Ishikawa (cell line): ENCODE results near the gene CTNNA3.

Experiments
- CEBPB ChIP-seq: IDR thresholded peaks from 2 replicates; pipeline ENCODE4 v1.6.1; 2012
- CREB1 ChIP-seq: IDR thresholded peaks from 2 replicates; pipeline ENCODE4 v1.6.1; 2012; ENCODE audit warnings: low read depth
- EGR1 ChIP-seq: IDR thresholded peaks from 2 replicates; pipeline ENCODE4 v1.6.1; 2012
- EP300 ChIP-seq: IDR thresholded peaks from 2 replicates; pipeline ENCODE4 v1.6.1; 2012; ENCODE audit warnings: borderline replicate concordance
- FOXM1 ChIP-seq: IDR thresholded peaks from 2 replicates; pipeline ENCODE4 v1.6.1; 2012; ENCODE audit warnings: low read depth, borderline replicate concordance
- NFIC ChIP-seq: IDR thresholded peaks from 2 replicates; pipeline ENCODE4 v1.6.1; 2012
- RAD21 ChIP-seq: IDR thresholded peaks from 2 replicates; pipeline ENCODE4 v1.6.1; 2012; ENCODE audit warnings: low read depth
- TAF1 ChIP-seq: IDR thresholded peaks from 2 replicates; pipeline ENCODE4 v1.6.1; 2012; ENCODE audit warnings: low read depth, mild to moderate bottlenecking
- TCF12 ChIP-seq: IDR thresholded peaks from 2 replicates; pipeline ENCODE4 v1.6.1; 2012; ENCODE audit warnings: low read depth
- TEAD4 ChIP-seq: IDR thresholded peaks from 2 replicates; pipeline ENCODE4 v1.6.1; 2012
- YY1 ChIP-seq: IDR thresholded peaks from 2 replicates; pipeline ENCODE4 v1.6.1; 2012; ENCODE audit warnings: low read depth
- ZBTB7A ChIP-seq: IDR thresholded peaks from 2 replicates; pipeline ENCODE4 v1.6.1; 2012; ENCODE audit warnings: low read depth
- TF ChIP-seq, protein P1 (sequence below): IDR thresholded peaks from 2 replicates; pipeline ENCODE4 v1.6.1; 2012; ENCODE audit warnings: low read depth, mild to moderate bottlenecking
- TF ChIP-seq, protein P2 (sequence below): IDR thresholded peaks from 2 replicates; pipeline ENCODE4 v1.6.1; 2012
- TF ChIP-seq, protein P3 (sequence below): IDR thresholded peaks from 2 replicates; pipeline ENCODE4 v1.6.1; 2012

The CTNNA3 gene

GRCh38 chr10:67086327-67087134 is 609.5 kb downstream of the CTNNA3 start:
- no peak for TF ChIP-seq NFIC
- no peak for TF ChIP-seq ZBTB7A
- TF ChIP-seq CEBPB = no peak
- TF ChIP-seq, protein P1, sequence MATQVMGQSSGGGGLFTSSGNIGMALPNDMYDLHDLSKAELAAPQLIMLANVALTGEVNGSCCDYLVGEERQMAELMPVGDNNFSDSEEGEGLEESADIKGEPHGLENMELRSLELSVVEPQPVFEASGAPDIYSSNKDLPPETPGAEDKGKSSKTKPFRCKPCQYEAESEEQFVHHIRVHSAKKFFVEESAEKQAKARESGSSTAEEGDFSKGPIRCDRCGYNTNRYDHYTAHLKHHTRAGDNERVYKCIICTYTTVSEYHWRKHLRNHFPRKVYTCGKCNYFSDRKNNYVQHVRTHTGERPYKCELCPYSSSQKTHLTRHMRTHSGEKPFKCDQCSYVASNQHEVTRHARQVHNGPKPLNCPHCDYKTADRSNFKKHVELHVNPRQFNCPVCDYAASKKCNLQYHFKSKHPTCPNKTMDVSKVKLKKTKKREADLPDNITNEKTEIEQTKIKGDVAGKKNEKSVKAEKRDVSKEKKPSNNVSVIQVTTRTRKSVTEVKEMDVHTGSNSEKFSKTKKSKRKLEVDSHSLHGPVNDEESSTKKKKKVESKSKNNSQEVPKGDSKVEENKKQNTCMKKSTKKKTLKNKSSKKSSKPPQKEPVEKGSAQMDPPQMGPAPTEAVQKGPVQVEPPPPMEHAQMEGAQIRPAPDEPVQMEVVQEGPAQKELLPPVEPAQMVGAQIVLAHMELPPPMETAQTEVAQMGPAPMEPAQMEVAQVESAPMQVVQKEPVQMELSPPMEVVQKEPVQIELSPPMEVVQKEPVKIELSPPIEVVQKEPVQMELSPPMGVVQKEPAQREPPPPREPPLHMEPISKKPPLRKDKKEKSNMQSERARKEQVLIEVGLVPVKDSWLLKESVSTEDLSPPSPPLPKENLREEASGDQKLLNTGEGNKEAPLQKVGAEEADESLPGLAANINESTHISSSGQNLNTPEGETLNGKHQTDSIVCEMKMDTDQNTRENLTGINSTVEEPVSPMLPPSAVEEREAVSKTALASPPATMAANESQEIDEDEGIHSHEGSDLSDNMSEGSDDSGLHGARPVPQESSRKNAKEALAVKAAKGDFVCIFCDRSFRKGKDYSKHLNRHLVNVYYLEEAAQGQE = no peak
- TF ChIP-seq CREB1 = no peak
- TF ChIP-seq TEAD4 = no peak
- TF ChIP-seq TCF12 = no peak
- no peak for TF ChIP-seq EP300
- TF ChIP-seq YY1 = no peak
- TF ChIP-seq, protein P2, sequence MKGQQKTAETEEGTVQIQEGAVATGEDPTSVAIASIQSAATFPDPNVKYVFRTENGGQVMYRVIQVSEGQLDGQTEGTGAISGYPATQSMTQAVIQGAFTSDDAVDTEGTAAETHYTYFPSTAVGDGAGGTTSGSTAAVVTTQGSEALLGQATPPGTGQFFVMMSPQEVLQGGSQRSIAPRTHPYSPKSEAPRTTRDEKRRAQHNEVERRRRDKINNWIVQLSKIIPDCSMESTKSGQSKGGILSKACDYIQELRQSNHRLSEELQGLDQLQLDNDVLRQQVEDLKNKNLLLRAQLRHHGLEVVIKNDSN = no peak
- TF ChIP-seq EGR1 = no peak
- no peak for TF ChIP-seq TAF1
- TF ChIP-seq, protein P3, sequence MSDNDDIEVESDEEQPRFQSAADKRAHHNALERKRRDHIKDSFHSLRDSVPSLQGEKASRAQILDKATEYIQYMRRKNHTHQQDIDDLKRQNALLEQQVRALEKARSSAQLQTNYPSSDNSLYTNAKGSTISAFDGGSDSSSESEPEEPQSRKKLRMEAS = no peak
- TF ChIP-seq FOXM1 = no peak
- TF ChIP-seq RAD21 = no peak

DNA sequence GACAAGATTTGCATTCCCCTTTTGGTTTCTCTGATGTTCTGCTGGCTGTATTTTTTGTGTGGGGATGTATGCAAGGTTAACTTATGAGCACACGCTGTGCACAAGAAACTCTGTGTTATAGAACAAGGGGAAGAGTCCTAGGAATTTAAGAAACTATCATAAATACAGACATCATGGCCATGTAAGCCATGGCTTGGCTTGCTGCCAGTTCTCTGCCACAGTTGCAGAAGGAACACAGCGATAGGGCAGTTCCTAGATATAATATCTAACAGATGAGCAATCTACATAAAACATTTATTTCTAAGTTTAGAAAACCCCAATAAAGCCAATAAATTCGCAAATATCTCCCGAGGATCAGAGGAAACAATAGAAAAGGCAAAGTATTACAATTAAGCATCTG is 616.9 kb downstream of the CTNNA3 start:
- no peak for TF ChIP-seq CEBPB
- TF ChIP-seq ZBTB7A = no peak
- no peak for TF ChIP-seq FOXM1
- TF ChIP-seq YY1 = no peak
- TF ChIP-seq TEAD4 = no peak
- no peak for TF ChIP-seq RAD21
- no peak for TF ChIP-seq CREB1

DNA sequence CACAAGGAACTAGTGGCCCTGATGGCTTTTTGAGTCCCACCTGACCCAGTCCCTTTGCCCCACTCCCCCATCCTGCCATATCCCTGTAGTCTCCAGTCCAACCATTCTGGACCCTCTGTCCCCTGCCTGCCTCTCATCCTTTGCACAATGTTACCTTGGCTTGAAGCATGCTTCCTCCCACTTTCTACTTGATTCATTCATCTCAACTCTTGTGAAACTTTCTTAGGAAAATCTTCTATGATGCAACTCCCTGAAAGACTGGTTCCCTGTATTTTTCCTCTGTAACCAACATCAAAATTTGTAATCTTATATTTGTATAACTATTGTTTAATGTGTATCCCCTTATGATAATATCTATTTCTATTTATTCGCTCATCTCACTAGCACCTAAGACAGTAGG is 618.6 kb downstream of the CTNNA3 start:
- no peak for TF ChIP-seq ZBTB7A
- no peak for TF ChIP-seq TCF12
- no peak for TF ChIP-seq YY1
- no peak for TF ChIP-seq TAF1
- no peak for TF ChIP-seq FOXM1

- TF ChIP-seq, protein P1 = no peak
- TF ChIP-seq RAD21 (no peak), YY1 (no peak), EGR1 (no peak), CEBPB (no peak)
Measured at GRCh38 chr10:67076144-67076543, 619.9 kb downstream of the CTNNA3 start.

DNA sequence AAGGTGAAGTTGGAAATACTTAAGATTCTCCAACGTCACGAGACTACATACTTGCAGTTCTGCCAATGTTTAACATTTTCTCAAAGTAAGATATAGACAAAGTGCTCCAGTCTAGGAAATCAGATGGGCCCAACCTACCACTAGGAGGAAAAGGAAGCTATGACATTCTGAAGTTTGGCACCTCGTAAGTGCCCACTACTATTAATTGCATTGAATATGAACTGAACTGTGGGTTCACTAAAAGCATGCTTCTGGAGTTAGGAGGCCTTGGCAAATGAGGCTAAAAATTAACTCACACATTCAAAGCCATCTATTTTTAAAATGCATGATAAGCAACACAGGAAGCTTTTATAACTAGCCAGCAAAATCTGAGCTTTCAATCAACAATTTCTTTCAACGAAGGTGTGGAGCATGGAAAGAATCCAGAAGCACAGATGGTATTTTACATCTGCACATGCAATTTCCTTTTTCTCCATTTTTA is 620.5 kb downstream of the CTNNA3 start:
- no peak for TF ChIP-seq TCF12
- no peak for TF ChIP-seq YY1
- no peak for TF ChIP-seq CREB1
- no peak for TF ChIP-seq TAF1
- no peak for TF ChIP-seq RAD21
- no peak for TF ChIP-seq FOXM1
- TF ChIP-seq, protein P1 = no peak
- TF ChIP-seq CEBPB = no peak
- no peak for TF ChIP-seq NFIC
- TF ChIP-seq, protein P2 = no peak
